Kidney (tissue), 14 donors: ENCODE data around the gene GRAP2. TPM values are rescaled to one million over a fixed set of nuclear protein-coding genes. Genes with fewer than 3 reads are reported as not detected.

Source experiments
- DNase-seq, 5 donors: peaks; one replicate each; pipeline ENCODE4 v3.0.0-alpha.2; 2013 to 2020
- FAIRE-seq: peaks from 2 replicates; lab custom pipeline; 2012; peaks lifted over from hg19 to GRCh38; lab: Jason Lieb, UNC
- H3K27ac ChIP-seq, 2 donors: one replicate each; pipeline ENCODE4 v1.7.0; 2013; ENCODE audit warnings: low read depth in 2 of 2, low read length in 2 of 2, inconsistent platforms in 1 of 2
- H3K27me3 ChIP-seq: one replicate; pipeline ENCODE4 v1.7.1; 2013; ENCODE audit warnings: low read length, inconsistent platforms; ENCODE audit not compliant: control insufficient read depth, insufficient read depth
- H3K36me3 ChIP-seq, 3 donors: one replicate each; pipeline versions ENCODE4 v1.7.0 to v1.7.1; 2013; ENCODE audit warnings: low read length in 3 of 3, control low read depth in 1 of 3, inconsistent platforms in 1 of 3; ENCODE audit not compliant: insufficient read depth in 3 of 3, control insufficient read depth in 2 of 3
- H3K4me1 ChIP-seq, 3 donors: one replicate each; pipeline versions ENCODE4 v1.7.0 to v1.7.1; 2013; ENCODE audit warnings: low read length in 3 of 3, inconsistent platforms in 1 of 3, low read depth in 1 of 3; ENCODE audit not compliant: control insufficient read depth in 2 of 3, insufficient read depth in 2 of 3
- H3K4me3 ChIP-seq, 3 donors: one replicate each; pipeline versions ENCODE4 v1.7.0 to v1.8.1; 2013; ENCODE audit warnings: low read length in 3 of 3, control low read depth in 1 of 3, inconsistent platforms in 1 of 3
- H3K9ac ChIP-seq, 3 donors: one replicate each; pipeline versions ENCODE4 v1.7.0 to v1.7.1; 2013; ENCODE audit warnings: low read length in 3 of 3, control low read depth in 1 of 3, inconsistent platforms in 1 of 3
- H3K9me3 ChIP-seq, 3 donors: one replicate each; pipeline versions ENCODE4 v1.7.0 to v1.7.1; 2013; ENCODE audit warnings: low read length in 3 of 3, control low read depth in 1 of 3, inconsistent platforms in 1 of 3; ENCODE audit not compliant: control insufficient read depth in 2 of 3, insufficient read depth in 1 of 3
- CTCF ChIP-seq: IDR thresholded peaks from 3 replicates; pipeline ENCODE4 v1.5.1; 2012; ENCODE audit warnings: mild to moderate bottlenecking, moderate library complexity, borderline replicate concordance; ENCODE audit not compliant: insufficient read depth; ENCODE audit errors: extremely low read depth
- intact Hi-C: fragments of 100-400 bp; cut with DNase I; formaldehyde crosslinking; loops from one replicate; pipeline ENCODE4 v1.11.1; 2022
- polyA plus RNA-seq: library from polyadenylated mRNA; stranded (reverse); fragments of 350-450 nt; fragmentation: Illumina TruSeq; extraction: RNeasy Lipid Tissue Mini Kit (QIAGEN cat#74804); gene quantifications from one replicate; pipeline ENCODE4 v1.2.3, GENCODE V29; 2014; ENCODE audit warnings: low read depth, low replicate concordance; ENCODE audit not compliant: insufficient read depth
- total RNA-seq: library from RNA; stranded (reverse); fragmentation: NEBNext Ultra II Directional; extraction: Animal tissue kit (Norgen Biotek cat#: 25700); gene quantifications from one replicate; pipeline ENCODE4 v1.2.1, GENCODE V29; 2021
- donor health status: control.
- donor health status: control.
- donor health status: control.
- donor health status: control.
- donor health status: control.
- donor health status: DM: yes; HTN: yes; CAD: no.
- donor health status: Normal renal cell carcinoma (clear cell type).

GRAP2 gene
- total and polyA plus RNA-seq, 2 donors from 2014 or later = 0.73 to 9.7 TPM

- H3K27me3 ChIP-seq = no peaks in the 10 kb centered on the region
These were observed 32.2 kb downstream of the GRAP2 start for GRCh38 chr22:39932918-39933649.

GRCh38 chr22:39933741-39934140, 32.9 kb downstream of the GRAP2 start:
- H3K27me3 ChIP-seq = no peaks in the 10 kb centered on the region
- H3K36me3 ChIP-seq = no peaks in the 10 kb centered on the region
- no peak overlapping the region for H3K9ac ChIP-seq
- no peak for TF ChIP-seq CTCF
- FAIRE-seq = no peak
- no peaks in the 10 kb centered on the region for H3K9me3 ChIP-seq
- DNase-seq = peak in 3 of 5 donors; percentile 17 to 59 (median 51)
- intact Hi-C loops = no loop called here
- H3K4me1 ChIP-seq = no peaks in the 10 kb centered on the region
- H3K4me3 ChIP-seq = no peak overlapping the region
- H3K27ac ChIP-seq = no peak overlapping the region

More at GRCh38 chr22:39932918-39933649, 32.2 kb downstream of the GRAP2 start:
- DNase-seq (no peak), FAIRE-seq (no peak)
- intact Hi-C loops = no loop called here
- Histone ChIP-seq H3K4me1 (no peaks in the 10 kb centered on the region), H3K27ac (no peak overlapping the region), H3K4me3 (no peak overlapping the region), H3K9me3 (no peaks in the 10 kb centered on the region), H3K9ac (no peak overlapping the region), H3K36me3 (no peaks in the 10 kb centered on the region)
- peak; percentile 53 for TF ChIP-seq CTCF

- Histone ChIP-seq H3K9me3 (no peaks in the 10 kb centered on the region), H3K36me3 (no peaks in the 10 kb centered on the region), H3K4me1 (no peaks in the 10 kb centered on the region), H3K27ac (no peak overlapping the region), H3K9ac (no peak overlapping the region), H3K27me3 (no peaks in the 10 kb centered on the region), H3K4me3 (no peak overlapping the region)
- FAIRE-seq (no peak), DNase-seq (no peak)
- no peak for TF ChIP-seq CTCF
- intact Hi-C loops = no loop called here
These were observed 34.2 kb downstream of the GRAP2 start for GRCh38 chr22:39935116-39935515.
